Epithelial cell of prostate (primary cell): Measurements from ENCODE around the gene NR6A1.

Experiments used
- DNase-seq: peaks from one replicate; pipeline ENCODE4 v3.0.0-alpha.2; 2011; ENCODE audit warnings: low read depth, low spot score
- H3K27ac ChIP-seq: fragments of 450-650 bp; 2 replicates; pipeline ENCODE4 v1.5.1; 2017; ENCODE audit warnings: mild to moderate bottlenecking

Gene NR6A1

DNA sequence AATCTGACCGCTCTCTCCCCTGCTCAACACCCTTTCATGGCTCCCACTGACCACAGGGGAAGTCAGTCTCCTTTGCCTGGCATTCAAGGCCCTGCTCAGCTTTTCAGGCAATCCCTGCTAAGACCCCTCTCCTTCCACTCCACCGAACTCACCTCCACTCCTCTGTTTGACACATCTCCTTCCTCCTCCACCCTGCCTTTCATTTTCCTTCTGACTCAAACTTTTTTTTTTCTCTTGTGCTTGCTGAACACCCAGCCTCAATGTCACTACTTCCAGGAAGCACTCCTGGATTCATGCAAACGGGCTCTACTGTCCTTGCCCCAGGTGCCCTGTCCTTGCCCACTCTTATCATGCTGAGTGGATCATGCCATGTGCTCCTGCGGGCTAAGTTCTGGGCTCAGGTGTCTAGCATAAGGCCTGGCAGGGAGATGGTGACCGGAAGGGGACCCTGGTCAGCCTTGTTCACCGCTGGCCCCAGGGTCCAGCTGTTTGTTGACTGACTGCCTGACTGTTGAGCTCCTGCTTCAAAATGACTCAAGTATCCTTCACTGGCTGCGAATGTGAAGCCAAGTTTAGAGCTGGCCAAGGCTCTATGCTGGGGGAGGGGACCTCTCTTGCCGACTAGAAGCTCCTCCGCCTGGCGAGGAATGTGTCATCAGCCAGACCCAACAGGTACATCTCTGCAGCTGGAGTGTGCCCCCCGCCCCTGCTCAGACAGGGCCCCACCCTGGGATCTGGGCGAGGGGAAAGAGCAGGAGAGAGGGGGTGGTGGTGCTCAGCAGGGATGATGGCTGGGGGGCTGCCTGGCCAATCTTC, 270.1 kb downstream of the NR6A1 start:
- H3K27ac ChIP-seq, result no peak overlapping the region
- DNase-seq, result no peak

DNA sequence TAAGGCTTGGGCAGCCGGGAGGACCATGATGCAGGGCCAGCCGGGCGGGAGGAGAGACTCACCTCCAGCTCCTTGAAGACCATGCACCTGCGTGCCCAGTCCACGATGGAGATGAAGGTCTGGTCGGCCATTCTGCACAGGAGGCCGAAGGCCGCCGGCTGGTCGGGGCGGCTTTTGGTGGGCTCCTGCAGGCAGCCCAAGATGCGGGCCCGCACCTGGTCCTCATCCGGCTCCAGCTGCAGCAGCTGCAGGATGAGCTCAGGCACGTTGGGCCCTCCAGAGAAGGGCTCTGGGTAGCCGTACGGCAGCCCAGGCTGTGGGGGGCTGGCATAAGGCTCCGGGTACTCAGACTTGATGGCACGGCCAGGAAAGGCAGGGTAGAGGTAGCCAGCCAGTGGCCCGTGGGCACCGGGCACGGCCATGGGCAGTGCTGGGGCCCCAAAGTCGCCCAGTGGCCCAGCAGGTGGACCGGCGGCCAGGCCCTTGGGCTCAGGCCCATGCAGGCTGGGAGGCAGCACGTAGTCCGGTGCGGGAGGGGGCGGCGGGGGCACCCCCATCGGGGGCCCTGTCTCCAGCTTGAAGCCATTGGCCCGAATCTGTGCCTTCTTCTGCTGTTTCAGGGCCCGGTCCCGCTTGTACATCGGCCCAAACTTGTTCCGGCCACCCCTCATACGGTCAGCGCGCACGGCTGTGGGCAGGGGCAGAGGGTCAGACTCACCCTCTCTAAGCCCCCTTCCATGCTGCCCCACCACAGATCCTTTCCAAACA, 270.9 kb downstream of the NR6A1 start:
- H3K27ac ChIP-seq, result no peak overlapping the region
- no peak for DNase-seq

DNA sequence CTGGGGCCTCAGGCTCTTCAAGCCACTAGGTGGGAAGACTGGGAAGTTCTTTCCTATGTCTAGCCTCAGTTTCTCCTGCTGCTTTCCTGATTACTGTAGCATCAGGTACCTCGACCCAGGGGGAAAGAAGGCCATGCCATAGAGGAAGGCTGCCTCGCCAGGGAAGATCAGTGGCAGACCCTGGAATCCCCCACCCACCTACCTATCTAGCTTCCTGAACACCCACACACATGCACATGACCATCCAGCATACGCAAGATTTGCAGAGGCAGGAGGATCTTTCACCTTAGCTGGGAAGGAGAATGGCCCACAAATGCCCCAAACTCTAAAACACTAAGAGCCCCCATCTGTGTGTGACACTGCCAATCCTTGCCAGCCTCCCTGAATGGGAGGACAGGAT, 271.9 kb downstream of the NR6A1 start:
- no peak for DNase-seq

DNA sequence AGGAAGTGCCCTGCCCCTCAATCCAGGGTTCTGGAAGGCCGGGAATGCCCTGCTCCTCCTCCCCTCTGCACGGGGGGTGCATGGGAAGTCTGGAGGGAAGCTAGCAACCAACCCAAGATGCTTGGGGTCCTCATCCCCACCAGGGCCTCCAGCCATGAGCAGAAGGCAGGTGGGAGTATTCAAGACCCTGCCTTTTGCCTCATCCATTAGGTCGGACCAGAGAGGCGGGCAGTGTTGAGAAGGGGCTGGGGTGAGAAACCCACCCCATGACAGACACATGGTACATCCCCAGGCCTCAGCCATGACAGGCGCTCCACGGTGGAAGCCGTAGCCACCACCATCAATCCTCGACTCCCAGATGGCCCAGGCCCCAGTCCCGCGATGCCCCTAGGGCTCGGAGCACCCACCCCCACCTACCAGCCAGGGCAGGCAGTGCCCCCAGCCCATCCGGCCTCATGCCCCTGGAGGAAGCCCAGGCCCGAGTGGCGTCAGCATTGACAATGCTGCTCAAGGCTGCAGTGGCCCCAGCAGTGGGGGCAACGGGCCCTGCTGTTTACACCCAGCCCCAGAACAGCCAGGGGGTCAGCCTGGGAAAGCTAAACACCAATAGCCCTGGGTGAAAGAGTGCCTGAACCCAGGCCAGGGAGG, 272.5 kb downstream of the NR6A1 start:
- DNase-seq, result no peak
- H3K27ac ChIP-seq, result no peak overlapping the region

More for the DNA sequence above, 271.9 kb downstream of the NR6A1 start:
- H3K27ac ChIP-seq, result no peak overlapping the region

DNA sequence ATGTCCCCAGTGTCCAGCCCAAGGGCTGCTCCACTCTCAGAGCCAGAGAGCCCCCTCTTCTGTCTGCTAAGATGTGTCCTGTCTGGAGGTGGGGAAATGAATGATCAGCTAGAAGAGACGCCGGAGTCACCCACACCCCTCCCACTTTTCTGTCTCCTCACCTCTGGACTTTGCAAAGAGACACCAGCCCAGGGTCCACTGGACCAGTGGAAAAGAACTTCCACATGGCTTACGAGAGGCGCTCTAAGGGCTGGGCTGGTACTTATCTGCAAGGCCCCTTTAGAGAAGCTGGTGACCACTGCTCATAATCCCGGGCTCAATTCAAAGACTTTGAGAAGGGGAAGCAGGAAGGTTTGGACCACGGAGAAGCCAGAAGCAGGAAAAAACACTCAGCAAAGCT, 273.1 kb downstream of the NR6A1 start:
- DNase-seq, result no peak
- H3K27ac ChIP-seq, result no peak overlapping the region

DNA sequence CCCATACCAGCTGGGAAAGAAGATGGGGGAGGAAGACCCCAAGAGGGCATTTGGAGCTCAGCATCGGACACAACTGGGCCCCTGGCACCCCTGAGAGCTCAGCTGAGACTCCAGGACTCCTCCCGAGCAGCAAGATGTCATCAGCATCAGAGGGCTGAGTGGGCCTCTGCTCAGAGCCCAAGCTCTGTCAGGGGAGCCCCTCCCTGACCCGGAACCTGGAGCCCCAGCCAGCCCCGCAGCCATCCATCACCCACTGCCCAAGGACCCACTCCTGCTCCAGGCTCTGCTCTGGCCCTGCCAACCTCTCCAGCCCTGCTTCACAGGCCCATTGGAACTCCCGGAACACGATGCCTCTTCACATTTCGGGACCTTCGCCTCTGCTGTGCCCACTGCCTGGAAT, 273.7 kb downstream of the NR6A1 start:
- no peak overlapping the region for H3K27ac ChIP-seq
- no peak for DNase-seq

DNA sequence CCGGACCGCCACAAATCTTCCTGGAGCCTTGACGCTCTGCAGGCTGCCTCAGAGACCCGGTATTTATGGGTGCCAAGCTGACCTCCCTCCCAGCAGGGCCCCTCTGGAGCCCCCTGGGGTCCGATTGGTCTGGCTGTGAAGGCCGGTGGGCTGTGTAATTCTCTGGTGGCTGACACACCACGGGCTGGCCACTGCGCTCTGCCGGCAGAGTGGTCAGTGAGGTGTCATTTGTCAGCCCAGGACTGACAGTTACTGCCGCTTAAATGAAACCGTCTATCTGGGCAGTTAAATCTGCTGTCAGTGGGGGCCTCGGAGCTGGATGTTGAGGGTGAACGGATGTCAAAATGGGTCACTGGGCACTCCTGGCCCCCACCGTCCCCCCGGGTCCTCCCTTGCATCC, 274.6 kb downstream of the NR6A1 start:
- no peak for DNase-seq
- H3K27ac ChIP-seq, result no peak overlapping the region

DNA sequence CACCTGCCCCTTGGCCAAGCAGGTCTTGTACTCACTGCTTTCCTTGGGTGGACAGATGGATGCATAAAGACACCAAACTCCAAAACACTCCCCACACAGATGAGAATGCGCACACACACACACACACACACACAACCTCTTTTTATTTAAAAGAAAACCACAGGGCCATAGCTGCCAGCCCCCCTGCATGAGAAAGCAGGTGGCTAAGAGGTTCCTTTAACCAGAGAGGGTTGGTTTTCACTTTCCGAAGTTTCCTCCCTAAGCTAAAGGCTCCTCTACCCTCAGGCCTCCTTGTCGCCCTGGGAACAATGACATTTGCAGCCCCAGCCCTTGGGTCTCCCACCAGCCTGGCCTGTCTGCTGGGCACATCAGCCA, 275.0 kb downstream of the NR6A1 start:
- DNase-seq, result no peak
- no peak overlapping the region for H3K27ac ChIP-seq

DNA sequence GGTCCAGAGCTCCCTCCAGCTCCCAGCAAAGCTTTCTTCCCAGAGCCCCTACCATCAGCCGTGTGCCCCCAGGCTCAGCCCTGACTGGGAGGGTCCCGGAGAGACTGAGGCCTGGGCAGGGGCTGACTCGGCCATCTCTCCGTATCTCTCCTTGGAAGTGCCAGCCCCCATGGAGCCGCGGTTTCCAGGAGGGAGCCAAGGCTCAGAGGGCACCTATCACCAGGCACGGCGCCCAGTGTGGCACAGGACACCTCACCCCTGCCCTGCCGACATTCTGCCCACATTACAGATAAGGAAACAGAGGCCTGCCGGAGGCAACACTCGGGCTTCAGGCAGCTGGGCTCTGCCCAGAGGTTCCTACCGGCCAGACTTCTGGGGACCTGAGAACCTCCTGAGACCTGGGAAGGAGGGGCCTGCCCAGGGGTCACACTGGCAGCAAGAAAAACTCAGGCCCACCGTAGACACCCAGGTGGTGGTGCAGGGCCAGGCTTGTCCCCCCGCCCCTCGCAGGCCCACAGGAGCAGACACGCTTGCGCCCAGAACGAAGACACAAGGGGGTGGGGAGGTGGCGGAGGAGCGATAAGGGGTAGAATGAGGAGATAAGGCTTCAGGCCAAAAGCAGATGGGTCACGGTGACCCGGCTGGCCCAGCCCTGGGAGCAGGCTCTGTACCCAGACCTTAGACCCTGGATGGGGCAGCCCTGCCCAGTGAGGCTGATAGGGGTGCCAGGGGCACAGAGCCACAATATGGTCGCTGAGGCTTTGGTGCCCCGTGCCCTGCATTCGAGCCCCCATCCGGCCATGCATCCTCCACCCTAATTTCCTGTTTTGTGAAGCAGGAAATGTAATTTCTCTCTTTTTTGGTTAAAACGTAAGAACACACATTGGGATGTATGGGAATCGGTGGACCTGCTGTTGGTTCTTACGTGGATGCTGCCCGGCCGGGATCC, 275.7 kb downstream of the NR6A1 start:
- no peak overlapping the region for H3K27ac ChIP-seq
- no peak for DNase-seq

DNA sequence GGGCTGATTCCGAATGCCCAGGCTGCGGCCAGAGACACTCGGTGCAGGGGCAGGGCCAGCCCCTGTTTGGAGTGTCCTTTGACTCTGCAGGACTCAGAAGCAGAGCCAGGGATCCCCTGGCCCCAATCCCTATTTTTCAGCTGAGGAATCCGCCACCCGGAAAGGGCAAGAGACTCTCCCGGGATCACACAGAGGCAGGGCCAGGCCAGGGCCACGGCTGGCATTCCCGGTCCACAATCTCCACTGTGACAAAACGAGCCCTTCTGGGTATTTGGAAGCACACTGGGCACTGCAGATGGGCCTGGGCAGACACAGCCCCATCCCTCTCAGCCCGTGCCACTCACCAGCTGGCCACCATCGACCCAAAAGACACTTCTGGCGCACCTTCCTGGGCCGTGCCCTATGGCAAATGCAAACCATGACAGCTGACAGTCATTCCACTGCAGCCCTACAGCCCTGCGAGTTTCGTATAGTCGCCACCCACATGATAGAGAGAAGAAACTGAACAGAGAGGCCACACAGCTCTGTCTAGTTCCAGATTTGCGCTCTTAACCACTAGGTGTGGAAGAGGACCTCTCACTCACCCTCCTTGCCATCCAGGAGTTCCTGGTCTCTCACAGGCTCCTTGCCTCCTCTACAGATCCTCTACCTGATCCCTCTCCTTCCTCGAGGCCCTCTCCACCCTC, 277.2 kb downstream of the NR6A1 start:
- DNase-seq, result no peak
- no peak overlapping the region for H3K27ac ChIP-seq

DNA sequence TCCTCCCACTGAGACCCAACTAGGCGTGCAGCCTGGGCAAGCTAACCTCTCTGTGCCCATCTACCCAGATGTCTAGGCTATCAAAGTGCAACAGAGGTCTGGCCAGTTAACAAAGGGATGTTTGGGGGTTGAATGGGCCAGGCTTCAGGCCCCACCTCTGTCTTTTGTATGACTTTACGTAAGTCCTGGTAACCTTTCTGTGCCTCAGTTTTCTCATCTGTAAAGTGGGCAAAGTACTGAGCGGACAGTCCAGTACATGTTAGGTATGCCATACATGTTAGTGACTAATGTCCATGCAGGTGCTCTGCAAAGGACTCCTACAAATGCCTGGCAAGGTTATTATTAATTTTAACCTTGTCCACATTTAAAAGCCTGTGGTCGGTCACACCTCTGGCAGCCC, 277.9 kb downstream of the NR6A1 start:
- no peak for DNase-seq

DNA sequence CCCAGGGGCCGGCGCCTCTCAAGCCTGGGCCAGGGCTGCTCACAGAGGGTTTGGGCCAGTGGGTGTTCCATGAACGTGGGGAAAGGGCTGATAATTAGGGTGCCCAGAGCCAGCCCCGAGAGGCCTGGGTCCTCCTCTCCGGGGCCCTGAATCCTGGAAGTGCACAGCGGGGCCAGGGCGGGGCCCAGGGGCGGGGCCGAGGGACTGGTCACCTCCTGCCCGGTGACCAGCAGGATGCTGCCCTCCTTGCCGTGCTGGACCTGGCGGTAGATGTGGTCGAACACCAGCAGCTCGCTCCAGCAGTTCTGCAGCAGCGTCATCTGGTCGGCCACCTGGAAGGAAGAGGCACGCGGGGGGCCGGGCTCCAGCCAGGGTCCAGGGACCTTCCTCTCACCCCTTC, 278.3 kb downstream of the NR6A1 start:
- H3K27ac ChIP-seq, result no peak overlapping the region
- no peak for DNase-seq

More for the DNA sequence above, 277.9 kb downstream of the NR6A1 start:
- no peak overlapping the region for H3K27ac ChIP-seq

DNA sequence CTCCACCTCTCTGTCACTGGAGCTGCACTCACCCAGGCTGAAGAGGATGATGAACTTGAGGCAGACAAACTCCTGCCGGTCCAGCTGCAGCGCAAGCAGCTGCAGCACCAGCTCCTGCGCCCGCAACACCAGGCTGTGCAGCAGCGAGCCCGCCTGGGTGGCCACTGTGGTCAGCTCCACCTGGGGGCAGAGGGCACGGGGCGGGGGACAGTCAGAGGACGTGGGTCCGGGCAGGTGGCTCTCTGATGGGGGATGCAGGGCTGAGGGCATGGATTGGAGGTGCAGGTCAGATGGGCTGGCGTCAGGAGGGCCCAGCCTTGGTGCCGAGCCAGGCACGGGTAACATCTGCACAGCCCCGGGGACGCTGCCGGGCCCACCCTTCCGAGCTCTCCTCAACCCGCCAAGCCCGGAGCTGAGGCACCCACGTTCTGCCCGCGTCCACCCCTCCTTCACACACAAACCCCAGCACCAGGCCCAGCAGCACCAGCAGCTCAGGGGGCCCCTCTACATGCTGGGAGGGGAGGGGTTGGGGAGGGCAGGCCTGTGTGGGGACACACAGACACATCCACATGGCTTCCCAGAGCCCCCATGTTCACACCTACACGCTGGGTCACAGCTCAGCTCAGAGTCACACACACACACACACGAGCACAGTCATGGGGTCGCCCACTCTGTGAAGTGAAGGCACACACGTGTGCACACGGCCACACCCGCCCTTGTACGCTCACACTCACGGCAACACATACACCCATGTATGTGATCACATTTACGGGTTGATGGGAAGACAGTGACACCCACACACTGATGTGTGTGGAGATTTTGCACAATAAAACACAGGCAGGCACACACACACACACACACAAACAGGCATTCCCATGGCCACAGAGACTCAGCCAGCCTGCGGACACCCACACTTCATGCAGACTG, 279.8 kb downstream of the NR6A1 start:
- DNase-seq, result no peak
- H3K27ac ChIP-seq, result no peak overlapping the region

DNA sequence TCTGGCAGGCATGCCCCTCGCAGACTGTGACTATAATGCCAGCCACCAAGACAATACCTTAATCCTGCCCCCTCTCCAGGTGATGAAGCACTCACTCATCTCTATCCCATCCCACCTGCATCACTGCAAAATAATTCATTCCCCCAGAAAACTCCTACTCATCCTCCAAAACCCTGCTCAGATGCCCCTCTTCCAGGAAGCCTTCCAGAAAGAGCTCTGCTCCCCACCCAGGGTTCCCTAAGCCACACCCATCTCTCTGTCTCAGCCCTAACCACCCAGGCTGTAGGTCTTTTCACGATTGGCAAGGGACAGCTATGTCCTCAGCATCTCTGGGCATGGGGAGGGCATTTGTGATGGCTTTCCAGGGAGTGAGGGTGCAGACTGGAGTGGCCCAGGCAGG, 281.1 kb downstream of the NR6A1 start:
- H3K27ac ChIP-seq, result no peak overlapping the region
- no peak for DNase-seq

DNA sequence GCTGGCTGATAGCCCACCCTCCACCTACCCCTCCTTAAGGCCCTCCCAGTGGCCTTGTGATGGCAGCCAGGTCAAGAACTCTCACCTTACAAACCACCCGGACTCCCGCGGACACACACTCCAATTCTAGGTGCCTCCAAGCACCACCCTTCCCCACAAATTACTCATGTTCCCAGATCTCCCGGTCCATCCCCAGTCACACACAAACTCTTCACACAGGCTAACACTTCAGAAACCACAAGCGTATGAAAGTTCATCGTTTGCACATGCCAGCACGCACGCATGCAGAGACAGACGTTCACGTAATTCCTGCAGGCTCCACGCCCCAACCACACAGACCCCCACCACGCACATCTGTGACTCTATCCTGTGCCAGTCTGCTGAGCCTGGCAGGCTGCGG, 281.9 kb downstream of the NR6A1 start:
- H3K27ac ChIP-seq, result no peak overlapping the region
- no peak for DNase-seq

DNA sequence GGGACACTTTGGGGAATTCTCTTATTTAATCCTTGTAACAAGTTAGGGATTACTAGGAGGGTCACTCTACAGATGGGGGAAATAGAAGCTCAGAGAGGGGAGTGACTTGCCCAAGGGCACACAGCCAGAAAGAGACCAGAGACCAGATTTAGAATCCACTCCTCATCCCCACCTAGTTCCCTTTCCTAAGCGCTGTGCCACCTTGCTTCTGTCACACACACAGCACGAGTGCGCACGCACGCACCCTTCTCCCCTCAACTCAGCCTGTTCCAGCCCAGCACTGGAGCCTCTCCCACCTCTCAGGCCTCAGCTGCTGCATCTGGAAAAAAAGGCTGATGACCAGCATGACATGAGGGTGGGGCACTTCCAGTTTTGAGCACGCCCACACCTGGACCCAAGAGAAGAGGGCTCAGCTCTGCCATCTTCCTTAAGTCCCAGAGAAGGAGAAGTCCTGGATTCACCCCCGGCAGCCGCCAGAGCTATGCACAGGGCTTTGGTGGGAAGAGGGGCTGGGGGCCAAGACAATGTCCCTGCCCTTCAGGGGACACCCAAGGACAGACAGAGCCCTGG, 282.4 kb downstream of the NR6A1 start:
- DNase-seq, result no peak

DNA sequence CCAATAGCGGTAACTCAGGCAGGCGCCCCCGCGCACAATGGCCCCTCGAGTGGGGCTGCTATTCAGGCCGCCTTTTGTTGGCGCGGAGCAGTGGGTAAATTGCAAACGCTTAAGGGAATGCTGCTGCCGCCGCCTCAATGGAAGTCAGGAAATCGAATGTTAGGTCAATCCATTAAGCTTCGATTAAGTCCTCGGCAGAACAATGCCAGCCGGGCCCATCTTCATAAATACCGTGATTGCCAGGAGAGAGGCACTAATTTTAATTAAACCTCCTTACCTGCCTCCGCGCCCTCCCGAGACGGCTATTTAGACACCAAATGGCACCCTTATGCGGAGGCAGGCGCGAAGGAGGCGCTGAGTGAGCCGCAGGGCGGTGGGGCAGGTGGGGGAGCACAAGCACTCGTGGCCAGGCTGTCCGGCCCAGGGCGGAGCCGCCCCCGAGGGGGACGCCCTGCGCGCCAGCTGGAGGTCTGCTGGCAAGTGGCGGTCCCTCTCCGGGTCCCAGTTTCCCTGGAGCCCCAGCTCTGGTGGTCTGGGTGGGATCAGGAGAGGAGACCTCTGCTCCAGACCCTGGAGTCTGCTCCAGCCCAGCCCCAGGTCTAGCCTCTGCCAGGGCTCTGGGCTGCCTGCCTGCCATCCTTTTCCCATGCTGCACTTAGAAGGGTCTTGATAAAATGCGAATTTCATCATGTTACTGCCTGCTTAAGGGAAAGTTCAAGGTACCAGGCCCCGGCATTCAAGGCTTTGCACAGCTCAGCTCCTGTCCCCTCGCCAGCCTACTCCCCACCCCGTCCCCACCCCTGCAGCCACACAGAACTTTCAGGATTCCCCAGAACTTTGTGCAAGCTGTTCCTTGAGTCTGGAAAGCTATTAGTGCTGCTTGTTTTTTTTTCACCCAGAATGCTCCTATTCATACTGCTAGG, 283.6 kb downstream of the NR6A1 start:
- no peak overlapping the region for H3K27ac ChIP-seq
- no peak for DNase-seq

More for the DNA sequence above, 282.4 kb downstream of the NR6A1 start:
- H3K27ac ChIP-seq, result no peak overlapping the region
